OCI-LY1 (cell line): Measurements from ENCODE around the gene PPFIA1.

ENCODE experiments used
- H2AFZ ChIP-seq: fragments of 200-600 bp; sonication (generic), shearing (Covaris generic); 2 replicates; pipeline ENCODE4 v1.6.0; 2014; ENCODE audit warnings: antibody characterized with exemption, mild to moderate bottlenecking, low read length
- H3F3A ChIP-seq: fragments of 200-600 bp; sonication (generic), shearing (Covaris generic); 2 replicates; pipeline ENCODE4 v1.6.0; 2014; ENCODE audit warnings: mild to moderate bottlenecking, antibody characterized with exemption, low read length, moderate library complexity; ENCODE audit not compliant: insufficient read depth
- H3K27ac ChIP-seq: fragments of 200-600 bp; sonication (generic); 2 replicates; pipeline ENCODE4 v1.5.1; 2014; ENCODE audit warnings: low read length, mixed run types, mild to moderate bottlenecking, low read depth; ENCODE audit not compliant: poor library complexity, severe bottlenecking
- H3K27me3 ChIP-seq: fragments of 200-600 bp; sonication (generic); 2 replicates; pipeline ENCODE4 v1.6.0; 2014; ENCODE audit warnings: antibody characterized with exemption, mild to moderate bottlenecking, low read length, moderate library complexity; ENCODE audit not compliant: insufficient read depth
- H3K36me3 ChIP-seq: fragments of 200-600 bp; sonication (generic); 2 replicates; pipeline ENCODE4 v1.6.1; 2014; ENCODE audit warnings: mild to moderate bottlenecking, antibody characterized with exemption, low read length, moderate library complexity, mixed read lengths; ENCODE audit not compliant: insufficient read depth
- H3K4me1 ChIP-seq: fragments of 200-600 bp; sonication (generic); 2 replicates; pipeline ENCODE4 v1.5.1; 2014; ENCODE audit warnings: mild to moderate bottlenecking, low read length, moderate library complexity; ENCODE audit not compliant: insufficient read depth, severe bottlenecking
- H3K4me2 ChIP-seq: fragments of 200-600 bp; sonication (generic), shearing (Covaris generic); 2 replicates; pipeline ENCODE4 v1.6.1; 2014; ENCODE audit warnings: low read length
- H3K4me3 ChIP-seq: fragments of 200-600 bp; sonication (generic); 2 replicates; pipeline ENCODE4 v1.5.1; 2014; ENCODE audit warnings: low read length, low read depth, mild to moderate bottlenecking, mixed read lengths; ENCODE audit not compliant: poor library complexity, severe bottlenecking
- H3K79me2 ChIP-seq: fragments of 200-600 bp; shearing (Covaris generic); 2 replicates; pipeline ENCODE4 v1.6.1; 2016; ENCODE audit warnings: mixed run types, low read length, mixed read lengths; ENCODE audit not compliant: insufficient read depth
- H3K9ac ChIP-seq: fragments of 200-600 bp; sonication (generic), shearing (Covaris generic); 2 replicates; pipeline ENCODE4 v1.6.1; 2014; ENCODE audit warnings: mild to moderate bottlenecking, low read length, mixed read lengths
- H3K9me2 ChIP-seq: fragments of 200-600 bp; sonication (generic), shearing (Covaris generic); 2 replicates; pipeline ENCODE4 v1.6.1; 2014; ENCODE audit warnings: low read depth, mild to moderate bottlenecking, low read length, mixed read lengths
- H3K9me3 ChIP-seq: fragments of 200-600 bp; shearing (Covaris generic); 2 replicates; pipeline ENCODE4 v1.6.1; 2014; ENCODE audit warnings: low read length, mixed read lengths
- H4K20me1 ChIP-seq: fragments of 200-600 bp; sonication (generic), shearing (Covaris generic); 2 replicates; pipeline ENCODE4 v1.6.0; 2016; ENCODE audit warnings: mild to moderate bottlenecking, low read length; ENCODE audit not compliant: insufficient read depth
- CTCF ChIP-seq: fragments of 200-600 bp; sonication (generic), shearing (Covaris generic); IDR thresholded peaks from 2 replicates; pipeline ENCODE4 v1.5.1; 2017; ENCODE audit warnings: mild to moderate bottlenecking, antibody characterized with exemption, low read length, moderate library complexity, mixed read lengths
- EZH2 ChIP-seq: fragments of 200-600 bp; sonication (generic), shearing (Covaris generic); IDR thresholded peaks from 2 replicates; pipeline ENCODE4 v1.8.0; 2017; ENCODE audit warnings: borderline replicate concordance, mixed run types, mild to moderate bottlenecking, antibody characterized with exemption, low read length, moderate library complexity, mixed read lengths

PPFIA1 gene

GRCh38 chr11:70247710-70248072 is 22.8 kb upstream of the PPFIA1 start:
- Histone ChIP-seq H3K27me3 (no peaks in the 10 kb centered on the region), H3K4me3 (no peak overlapping the region), H3K9ac (no peak overlapping the region), H3K4me2 (no peak overlapping the region), H3K36me3 (no peaks in the 10 kb centered on the region), H3K27ac (no peak overlapping the region), H2AFZ (no peak overlapping the region), H3F3A (no peaks in the 10 kb centered on the region), H3K4me1 (no peaks in the 10 kb centered on the region), H3K79me2 (no peaks in the 10 kb centered on the region), H3K9me2 (no peaks in the 10 kb centered on the region), H4K20me1 (no peaks in the 10 kb centered on the region), H3K9me3 (no peaks in the 10 kb centered on the region)
- TF ChIP-seq EZH2 (no peak), CTCF (no peak)

- TF ChIP-seq CTCF (no peak), EZH2 (no peak)
- Histone ChIP-seq H3K4me2 (no peak overlapping the region), H3F3A (no peaks in the 10 kb centered on the region), H2AFZ (no peak overlapping the region), H3K4me1 (no peaks in the 10 kb centered on the region), H3K9me2 (no peaks in the 10 kb centered on the region), H3K27me3 (no peaks in the 10 kb centered on the region), H4K20me1 (no peaks in the 10 kb centered on the region), H3K9me3 (no peaks in the 10 kb centered on the region), H3K9ac (no peak overlapping the region), H3K27ac (no peak overlapping the region), H3K4me3 (no peak overlapping the region), H3K79me2 (no peaks in the 10 kb centered on the region), H3K36me3 (no peaks in the 10 kb centered on the region)
Observed at GRCh38 chr11:70250876-70251658, 19.4 kb upstream of the PPFIA1 start.

GRCh38 chr11:70251659-70252321 is 18.7 kb upstream of the PPFIA1 start:
- H3K79me2 ChIP-seq: no peaks in the 10 kb centered on the region
- H4K20me1 ChIP-seq: no peaks in the 10 kb centered on the region
- no peak overlapping the region for H3K27ac ChIP-seq
- H3K36me3 ChIP-seq: no peaks in the 10 kb centered on the region
- H3K9ac ChIP-seq: no peak overlapping the region
- H3F3A ChIP-seq: no peaks in the 10 kb centered on the region
- TF ChIP-seq EZH2 (no peak), CTCF (no peak)
- H3K9me2 ChIP-seq: no peaks in the 10 kb centered on the region
- H3K4me2 ChIP-seq: no peak overlapping the region
- no peaks in the 10 kb centered on the region for H3K4me1 ChIP-seq
- H3K4me3 ChIP-seq: no peak overlapping the region
- no peaks in the 10 kb centered on the region for H3K9me3 ChIP-seq
- H3K27me3 ChIP-seq: no peaks in the 10 kb centered on the region
- no peak overlapping the region for H2AFZ ChIP-seq
